ENCODE results near the gene FBXO8.
A peak's percentile ranks its signal among the peaks of the same experiment; 100 is the strongest.
"Not testable (repeated sequence)": the region's sequence is repeated elsewhere in the genome, so short reads cannot be mapped to it uniquely, and the experiment has no call there.

The FBXO8 gene

DNA sequence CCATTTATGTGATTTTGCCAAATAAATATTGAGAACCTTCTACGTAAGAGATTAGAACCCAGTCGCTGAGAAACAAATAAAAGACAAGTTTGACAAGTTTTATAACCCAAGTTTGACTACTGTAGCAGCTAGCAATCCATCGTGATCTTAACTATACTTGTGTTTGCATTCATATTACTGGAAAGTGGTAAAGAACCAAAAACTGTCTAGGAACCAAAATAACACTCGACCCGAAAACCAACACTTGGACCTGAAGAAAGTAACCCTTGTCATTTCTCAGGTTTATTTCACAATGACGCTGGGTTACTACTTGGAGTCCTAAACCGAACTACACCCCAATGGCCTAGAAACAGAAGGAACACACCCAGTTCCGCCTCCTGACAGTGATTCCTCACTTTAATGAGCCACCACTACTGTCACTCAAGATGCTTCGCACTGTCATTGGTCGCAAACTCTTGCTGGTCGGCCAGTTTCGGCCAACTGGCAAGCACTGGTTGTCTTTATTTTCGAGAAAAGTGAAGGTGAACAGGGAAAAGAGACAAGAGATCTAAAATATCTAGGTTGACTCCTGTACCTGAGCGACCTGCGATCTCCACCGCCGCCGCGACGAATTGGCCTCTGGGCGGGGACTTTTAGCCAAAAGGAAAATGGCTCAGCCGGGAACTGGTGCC is 496 bp downstream of the FBXO8 start:
- peak; percentile 95 for DNase-seq

GRCh38 chr4:174281901-174282300 is 1.6 kb downstream of the FBXO8 start:
- DNase-seq: peak; percentile 36 to 54

DNA sequence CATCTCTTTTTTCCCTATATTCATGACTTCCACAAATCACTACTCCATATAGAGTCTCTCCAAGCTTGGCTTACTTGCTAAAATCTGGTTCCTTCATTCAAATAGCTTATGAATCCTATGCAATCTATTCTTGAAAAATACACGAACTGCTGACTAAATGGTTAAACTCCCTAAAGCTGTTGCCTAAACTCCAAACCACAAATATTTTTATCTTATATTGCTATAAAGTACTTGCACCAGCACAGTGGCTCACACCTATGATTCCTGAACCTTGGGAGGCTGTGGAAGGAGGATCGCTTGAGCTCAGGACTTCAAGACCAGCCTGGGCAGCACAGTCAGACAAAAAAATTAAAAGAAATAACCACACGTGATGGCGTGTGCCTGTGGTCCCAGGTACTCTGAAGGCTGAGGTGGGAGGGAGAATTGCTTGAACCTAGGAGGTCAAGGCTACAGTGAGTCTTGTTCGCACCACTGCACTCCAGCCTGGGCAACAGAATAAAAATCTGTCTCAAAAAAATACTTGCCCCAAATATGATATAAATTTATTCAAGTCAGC is 2.2 kb downstream of the FBXO8 start:
- DNase-seq: no peak

- peak; percentile 23 to 43 for DNase-seq
Measured at GRCh38 chr4:174279433-174280155, 3.9 kb downstream of the FBXO8 start.

DNA sequence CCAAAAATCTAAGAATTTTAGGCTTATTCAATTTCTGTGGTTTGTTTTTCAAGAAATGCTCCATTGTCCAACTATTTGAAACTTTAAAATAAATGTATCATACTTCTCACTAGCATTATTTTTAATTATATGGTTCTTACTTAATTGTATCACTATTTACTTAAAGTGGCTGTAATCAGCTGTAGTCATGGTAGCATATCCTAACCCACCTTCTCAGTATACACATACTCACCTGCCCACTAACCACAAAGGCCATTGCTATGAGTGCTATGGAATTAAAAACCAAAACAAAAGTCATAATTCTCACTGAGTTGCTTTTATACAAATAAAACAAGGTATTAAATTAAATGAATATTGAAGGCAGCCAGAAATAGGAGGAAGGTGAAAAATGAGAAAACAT is 5.0 kb downstream of the FBXO8 start:
- no peak for DNase-seq

DNA sequence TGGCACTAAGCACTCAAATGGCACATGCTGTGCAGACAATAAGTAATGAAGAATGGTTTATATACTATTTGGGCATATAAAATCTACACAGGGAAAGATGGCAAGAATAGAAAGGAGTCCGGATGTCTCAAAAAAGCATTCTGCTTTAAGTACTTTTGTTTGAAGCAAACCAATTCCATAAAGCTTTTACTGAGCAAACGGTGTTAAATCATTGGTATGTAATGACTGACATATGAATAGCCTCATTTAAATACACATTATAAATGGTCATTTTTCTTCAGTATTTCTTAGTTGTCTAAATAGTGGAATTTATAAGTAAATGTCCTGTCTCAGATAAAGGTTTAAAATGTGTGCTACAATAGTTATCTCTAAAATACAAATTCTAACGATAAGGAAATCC is 6.0 kb downstream of the FBXO8 start:
- DNase-seq: no peak

- DNase-seq: no peak
Measured at GRCh38 chr4:174275101-174275500, 8.4 kb downstream of the FBXO8 start.

DNA sequence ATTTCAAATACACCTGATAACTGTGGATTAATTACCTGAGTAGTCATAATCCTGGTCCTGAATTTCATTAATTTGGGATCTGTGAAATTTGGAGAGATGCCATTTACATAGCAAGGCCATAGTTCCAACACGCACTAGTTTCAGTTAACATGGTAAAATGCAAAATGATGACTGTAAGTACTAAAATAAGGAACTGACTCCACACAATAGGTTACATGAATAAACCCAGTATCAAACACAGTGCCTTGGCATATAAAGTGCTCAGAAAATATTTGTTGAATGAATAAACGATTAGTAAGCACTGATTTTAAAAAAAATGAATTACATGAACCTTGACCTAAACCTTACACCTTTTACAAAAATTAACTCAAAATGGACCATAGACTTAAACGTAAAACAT is 9.0 kb downstream of the FBXO8 start:
- DNase-seq: no peak

GRCh38 chr4:174273930-174274329 is 9.5 kb downstream of the FBXO8 start:
- no peak for DNase-seq

- no peak for DNase-seq
Measured at GRCh38 chr4:174266416-174266815, 17.1 kb downstream of the FBXO8 start.

GRCh38 chr4:174265916-174266315 is 17.6 kb downstream of the FBXO8 start:
- no peak for DNase-seq

GRCh38 chr4:174263445-174263736 is 20.1 kb downstream of the FBXO8 start:
- no peak for DNase-seq

DNA sequence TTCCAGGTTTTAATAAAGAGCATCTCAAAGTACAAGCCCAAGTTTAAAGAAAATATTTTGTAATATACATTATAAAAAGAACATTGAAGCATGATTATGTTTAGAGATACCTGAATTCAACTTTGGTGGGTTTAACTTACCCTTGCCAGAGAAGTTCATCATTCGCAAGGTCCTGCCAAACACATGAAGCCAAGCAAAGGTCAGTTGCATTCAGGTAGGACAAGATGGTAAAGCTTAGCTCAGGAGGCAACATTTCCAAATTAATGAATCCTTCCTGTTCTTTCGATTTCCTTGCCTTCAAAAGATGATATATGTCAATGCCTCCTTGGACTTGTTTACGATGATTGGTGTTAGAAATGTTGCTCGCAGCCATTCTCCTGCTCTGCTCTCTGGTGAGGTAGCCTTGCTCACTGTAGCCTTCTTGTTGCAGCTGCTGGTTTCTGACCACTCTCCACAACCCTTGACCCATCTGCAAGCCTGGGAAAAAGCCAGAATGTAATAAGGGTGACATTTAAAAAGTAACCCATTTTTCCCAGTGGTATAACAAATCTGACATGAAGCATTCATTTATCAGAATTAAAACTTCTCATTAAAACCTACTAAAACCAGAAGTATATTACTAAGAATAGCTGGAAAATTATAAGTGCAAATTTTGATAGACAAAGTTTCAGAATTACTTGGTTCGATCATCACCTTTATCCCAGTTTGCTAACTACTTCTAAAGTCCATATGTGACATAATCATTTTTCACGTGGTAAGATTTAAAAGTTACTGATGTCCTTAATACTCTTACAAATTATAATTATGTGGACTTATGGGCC is 20.6 kb downstream of the FBXO8 start:
- no peak for DNase-seq

- not testable (repeated sequence) for DNase-seq
Measured at GRCh38 chr4:174261432-174261831, 22.0 kb downstream of the FBXO8 start.

DNA sequence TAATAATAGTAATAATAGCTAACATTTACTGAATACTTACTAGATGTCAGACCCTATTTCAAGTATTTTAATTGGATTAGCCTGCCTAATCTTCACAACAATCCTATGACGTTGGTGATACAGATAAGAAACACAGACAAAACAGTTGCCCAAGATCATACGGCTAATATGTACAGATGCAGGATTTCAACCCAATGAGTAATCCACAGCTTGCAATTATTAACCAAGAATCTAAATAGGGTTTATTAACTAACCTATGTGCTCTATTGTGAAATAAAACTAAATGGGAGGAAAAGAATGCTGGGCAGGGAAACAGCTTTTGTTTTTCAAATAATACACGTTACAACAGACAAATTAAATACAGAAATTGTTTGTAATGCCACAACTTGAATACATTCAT is 23.4 kb downstream of the FBXO8 start:
- no peak for DNase-seq

- DNase-seq: no peak
Measured at GRCh38 chr4:174259580-174259979, 23.9 kb downstream of the FBXO8 start.

GRCh38 chr4:174256277-174256713 is 27.2 kb downstream of the FBXO8 start:
- DNase-seq: no peak

DNA sequence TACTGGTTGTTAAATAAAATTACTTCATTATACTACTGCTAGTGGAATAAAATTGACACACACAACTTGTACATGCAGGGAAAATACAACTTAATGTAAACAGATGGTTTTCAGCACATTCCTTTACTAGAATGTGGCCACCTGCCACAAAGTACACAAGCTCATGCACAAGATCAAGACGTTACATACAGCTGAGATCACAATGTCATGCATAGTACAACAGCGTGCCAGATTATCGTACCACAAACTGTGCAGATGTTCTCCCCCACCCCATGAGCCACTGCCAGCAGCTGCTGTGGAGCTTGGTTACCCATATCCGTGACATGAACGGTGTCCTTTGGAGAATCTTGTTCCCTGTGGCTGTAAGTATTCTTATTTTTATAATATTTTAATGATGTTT is 27.7 kb downstream of the FBXO8 start:
- DNase-seq: no peak

GRCh38 chr4:174255374-174255773 is 28.1 kb downstream of the FBXO8 start:
- DNase-seq: no peak

- DNase-seq: no peak
Measured at GRCh38 chr4:174254613-174255012, 28.9 kb downstream of the FBXO8 start.

GRCh38 chr4:174252412-174252811 is 31.1 kb downstream of the FBXO8 start:
- DNase-seq: no peak

DNA sequence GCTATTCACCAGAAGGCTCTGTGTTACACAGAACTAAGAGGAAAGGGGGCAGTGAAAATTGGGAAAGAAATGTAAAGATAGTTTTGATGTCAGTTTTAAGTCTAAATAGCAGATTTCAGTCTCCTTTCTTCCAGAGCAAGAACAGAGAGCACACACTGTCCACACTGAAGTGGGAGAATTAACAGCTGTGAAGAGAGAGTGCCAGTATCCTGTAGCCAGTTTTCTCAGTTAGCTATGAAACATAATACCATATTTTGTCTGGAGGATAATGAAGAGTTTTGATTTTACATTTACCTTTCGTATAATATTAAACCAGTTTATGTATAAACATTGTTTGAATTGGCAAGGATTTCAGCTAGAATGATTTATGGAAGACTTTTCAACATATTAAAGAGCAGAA is 35.1 kb downstream of the FBXO8 start:
- no peak for DNase-seq

DNA sequence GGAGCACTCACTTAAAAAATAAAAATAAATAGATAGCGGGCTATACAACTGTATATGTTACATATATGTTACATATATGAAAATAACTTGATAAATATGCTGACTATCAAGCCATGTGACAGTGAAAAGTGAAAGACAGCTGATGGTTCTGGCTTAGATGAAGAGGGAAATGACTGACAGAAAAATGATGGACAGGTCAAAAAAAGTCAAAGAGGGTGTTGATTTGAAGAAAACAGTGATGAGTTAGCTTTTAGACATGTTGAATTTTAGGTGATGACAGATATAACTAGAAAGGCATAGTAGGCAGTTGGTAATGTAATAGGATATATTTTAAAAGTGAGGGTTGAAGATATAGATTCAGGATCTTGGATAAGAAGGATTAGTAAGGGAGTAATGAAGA is 37.8 kb downstream of the FBXO8 start:
- no peak for DNase-seq

GRCh38 chr4:174244441-174244840 is 39.0 kb downstream of the FBXO8 start:
- DNase-seq: no peak
